Measurements from ENCODE around the gene ELMO1.

The ELMO1 gene

GRCh38 chr7:37098762-37099161, 349.9 kb downstream of the ELMO1 start:
- Mint-ChIP-seq H3K27ac (no peak overlapping the region), H3K9me3 (no peaks in the 10 kb centered on the region), H3K4me1 (ENCODE audit: low read depth) (peaks cover 16% of the 10 kb centered on the region), H3K27me3 (ENCODE audit: low read depth) (no peaks in the 10 kb centered on the region), H3K4me3 (no peak overlapping the region), H3K36me3 (ENCODE audit: low read depth) (peaks cover 40% of the 10 kb centered on the region)
- no peak for DNase-seq (ENCODE audit: low spot score)

GRCh38 chr7:37097983-37098382, 350.7 kb downstream of the ELMO1 start:
- Mint-ChIP-seq H3K9me3 (no peaks in the 10 kb centered on the region), H3K27me3 (ENCODE audit: low read depth) (no peaks in the 10 kb centered on the region), H3K36me3 (ENCODE audit: low read depth) (peaks cover 47% of the 10 kb centered on the region), H3K27ac (no peak overlapping the region), H3K4me1 (ENCODE audit: low read depth) (peaks cover 17% of the 10 kb centered on the region), H3K4me3 (no peak overlapping the region)
- no peak for DNase-seq (ENCODE audit: low spot score)

- peaks cover 4% of the 10 kb centered on the region for H3K9me3 Mint-ChIP-seq
- DNase-seq (ENCODE audit: low spot score), result no peak
- no peaks in the 10 kb centered on the region for H3K27me3 Mint-ChIP-seq (ENCODE audit: low read depth)
- peaks cover 16% of the 10 kb centered on the region for H3K4me1 Mint-ChIP-seq (ENCODE audit: low read depth)
- no peak overlapping the region for H3K4me3 Mint-ChIP-seq
- H3K27ac Mint-ChIP-seq, result no peak overlapping the region
- H3K36me3 Mint-ChIP-seq (ENCODE audit: low read depth), result peaks cover 54% of the 10 kb centered on the region
Observed at GRCh38 chr7:37097276-37097675, 351.4 kb downstream of the ELMO1 start.

- no peak overlapping the region for H3K27ac Mint-ChIP-seq
Observed at GRCh38 chr7:37096341-37096740, 352.3 kb downstream of the ELMO1 start.

GRCh38 chr7:37095122-37095521, 353.5 kb downstream of the ELMO1 start:
- H3K27me3 Mint-ChIP-seq (ENCODE audit: low read depth), result no peaks in the 10 kb centered on the region
- no peak overlapping the region for H3K27ac Mint-ChIP-seq
- H3K36me3 Mint-ChIP-seq (ENCODE audit: low read depth), result peaks cover 63% of the 10 kb centered on the region
- peaks cover 4% of the 10 kb centered on the region for H3K9me3 Mint-ChIP-seq
- no peak overlapping the region for H3K4me3 Mint-ChIP-seq
- DNase-seq (ENCODE audit: low spot score), result no peak
- H3K4me1 Mint-ChIP-seq (ENCODE audit: low read depth), result peaks cover 10% of the 10 kb centered on the region

More at GRCh38 chr7:37096341-37096740, 352.3 kb downstream of the ELMO1 start:
- Mint-ChIP-seq H3K36me3 (ENCODE audit: low read depth) (peaks cover 61% of the 10 kb centered on the region), H3K9me3 (peaks cover 4% of the 10 kb centered on the region), H3K4me3 (no peak overlapping the region), H3K27me3 (ENCODE audit: low read depth) (no peaks in the 10 kb centered on the region), H3K4me1 (ENCODE audit: low read depth) (peaks cover 13% of the 10 kb centered on the region)
- no peak for DNase-seq (ENCODE audit: low spot score)

- H3K36me3 Mint-ChIP-seq (ENCODE audit: low read depth), result peaks cover 69% of the 10 kb centered on the region
- no peak for DNase-seq (ENCODE audit: low spot score)
Observed at GRCh38 chr7:37093257-37093656, 355.4 kb downstream of the ELMO1 start.

GRCh38 chr7:37092548-37092947, 356.1 kb downstream of the ELMO1 start:
- H3K27me3 Mint-ChIP-seq (ENCODE audit: low read depth), result no peaks in the 10 kb centered on the region
- H3K4me3 Mint-ChIP-seq, result no peak overlapping the region
- peaks cover 65% of the 10 kb centered on the region for H3K36me3 Mint-ChIP-seq (ENCODE audit: low read depth)
- peaks cover 4% of the 10 kb centered on the region for H3K9me3 Mint-ChIP-seq
- no peak for DNase-seq (ENCODE audit: low spot score)
- H3K4me1 Mint-ChIP-seq (ENCODE audit: low read depth), result peaks cover 17% of the 10 kb centered on the region
- H3K27ac Mint-ChIP-seq, result no peak overlapping the region

More at GRCh38 chr7:37093257-37093656, 355.4 kb downstream of the ELMO1 start:
- peaks cover 4% of the 10 kb centered on the region for H3K9me3 Mint-ChIP-seq
- H3K27ac Mint-ChIP-seq, result no peak overlapping the region
- H3K4me1 Mint-ChIP-seq (ENCODE audit: low read depth), result peaks cover 13% of the 10 kb centered on the region
- H3K4me3 Mint-ChIP-seq, result no peak overlapping the region
- no peaks in the 10 kb centered on the region for H3K27me3 Mint-ChIP-seq (ENCODE audit: low read depth)

GRCh38 chr7:37089972-37090371, 358.7 kb downstream of the ELMO1 start:
- H3K9me3 Mint-ChIP-seq, result peaks cover 4% of the 10 kb centered on the region
- no peak overlapping the region for H3K4me3 Mint-ChIP-seq
- H3K27me3 Mint-ChIP-seq (ENCODE audit: low read depth), result no peaks in the 10 kb centered on the region
- no peak overlapping the region for H3K27ac Mint-ChIP-seq
- peaks cover 25% of the 10 kb centered on the region for H3K4me1 Mint-ChIP-seq (ENCODE audit: low read depth)
- DNase-seq (ENCODE audit: low spot score), result no peak
- H3K36me3 Mint-ChIP-seq (ENCODE audit: low read depth), result peaks cover 57% of the 10 kb centered on the region

GRCh38 chr7:37085600-37085999, 363.1 kb downstream of the ELMO1 start:
- H3K4me3 Mint-ChIP-seq, result no peak overlapping the region
- no peaks in the 10 kb centered on the region for H3K27me3 Mint-ChIP-seq (ENCODE audit: low read depth)
- DNase-seq (ENCODE audit: low spot score), result no peak
- H3K36me3 Mint-ChIP-seq (ENCODE audit: low read depth), result peaks cover 36% of the 10 kb centered on the region
- H3K9me3 Mint-ChIP-seq, result no peaks in the 10 kb centered on the region
- no peak overlapping the region for H3K27ac Mint-ChIP-seq
- peaks cover 28% of the 10 kb centered on the region for H3K4me1 Mint-ChIP-seq (ENCODE audit: low read depth)

GRCh38 chr7:37084303-37084702, 364.4 kb downstream of the ELMO1 start:
- H3K9me3 Mint-ChIP-seq, result no peaks in the 10 kb centered on the region
- H3K27me3 Mint-ChIP-seq (ENCODE audit: low read depth), result no peaks in the 10 kb centered on the region
- H3K4me3 Mint-ChIP-seq, result no peak overlapping the region
- peaks cover 25% of the 10 kb centered on the region for H3K4me1 Mint-ChIP-seq (ENCODE audit: low read depth)
- H3K27ac Mint-ChIP-seq, result no peak overlapping the region
- DNase-seq (ENCODE audit: low spot score), result no peak
- peaks cover 27% of the 10 kb centered on the region for H3K36me3 Mint-ChIP-seq (ENCODE audit: low read depth)

GRCh38 chr7:37083311-37084096, 365.2 kb downstream of the ELMO1 start:
- H3K27me3 Mint-ChIP-seq (ENCODE audit: low read depth), result no peaks in the 10 kb centered on the region
- no peaks in the 10 kb centered on the region for H3K9me3 Mint-ChIP-seq
- peaks cover 23% of the 10 kb centered on the region for H3K4me1 Mint-ChIP-seq (ENCODE audit: low read depth)
- H3K36me3 Mint-ChIP-seq (ENCODE audit: low read depth), result peaks cover 26% of the 10 kb centered on the region
- no peak overlapping the region for H3K27ac Mint-ChIP-seq
- DNase-seq (ENCODE audit: low spot score), result no peak
- H3K4me3 Mint-ChIP-seq, result no peak overlapping the region

GRCh38 chr7:37081436-37081835, 367.2 kb downstream of the ELMO1 start:
- peaks cover 16% of the 10 kb centered on the region for H3K4me1 Mint-ChIP-seq (ENCODE audit: low read depth)
- no peak for DNase-seq (ENCODE audit: low spot score)
- no peak overlapping the region for H3K27ac Mint-ChIP-seq
- no peaks in the 10 kb centered on the region for H3K27me3 Mint-ChIP-seq (ENCODE audit: low read depth)
- H3K36me3 Mint-ChIP-seq (ENCODE audit: low read depth), result peaks cover 29% of the 10 kb centered on the region
- H3K4me3 Mint-ChIP-seq, result no peak overlapping the region
- H3K9me3 Mint-ChIP-seq, result no peaks in the 10 kb centered on the region

- Mint-ChIP-seq H3K4me3 (no peak overlapping the region), H3K4me1 (ENCODE audit: low read depth) (peaks cover 5% of the 10 kb centered on the region), H3K9me3 (no peaks in the 10 kb centered on the region), H3K27ac (no peak overlapping the region), H3K36me3 (ENCODE audit: low read depth) (peaks cover 28% of the 10 kb centered on the region), H3K27me3 (ENCODE audit: low read depth) (no peaks in the 10 kb centered on the region)
- DNase-seq (ENCODE audit: low spot score), result no peak
Observed at GRCh38 chr7:37079420-37079819, 369.2 kb downstream of the ELMO1 start.

GRCh38 chr7:37076668-37077067, 372.0 kb downstream of the ELMO1 start:
- Mint-ChIP-seq H3K4me3 (no peak overlapping the region), H3K27ac (no peak overlapping the region), H3K4me1 (ENCODE audit: low read depth) (peaks cover 2% of the 10 kb centered on the region), H3K27me3 (ENCODE audit: low read depth) (no peaks in the 10 kb centered on the region), H3K9me3 (no peaks in the 10 kb centered on the region), H3K36me3 (ENCODE audit: low read depth) (peaks cover 27% of the 10 kb centered on the region)
- DNase-seq (ENCODE audit: low spot score), result no peak

GRCh38 chr7:37074370-37074769, 374.3 kb downstream of the ELMO1 start:
- H3K27ac Mint-ChIP-seq, result no peak overlapping the region
- H3K9me3 Mint-ChIP-seq, result no peaks in the 10 kb centered on the region
- no peak for DNase-seq (ENCODE audit: low spot score)
- H3K4me3 Mint-ChIP-seq, result no peak overlapping the region
- H3K36me3 Mint-ChIP-seq (ENCODE audit: low read depth), result peaks cover 32% of the 10 kb centered on the region
- no peaks in the 10 kb centered on the region for H3K27me3 Mint-ChIP-seq (ENCODE audit: low read depth)
- H3K4me1 Mint-ChIP-seq (ENCODE audit: low read depth), result peaks cover 4% of the 10 kb centered on the region
